ENCODE results near the gene CLIP1.
"Not testable (repeated sequence)": the region's sequence is repeated elsewhere in the genome, so short reads cannot be mapped to it uniquely, and the experiment has no call there.

The CLIP1 gene

GRCh38 chr12:122392411-122392810 is 30.1 kb downstream of the CLIP1 start:
- no peak overlapping the region for H3K4me3 ChIP-seq (ENCODE audit: low read length)
- TF ChIP-seq ZNF274 (IDR thresholded peaks at IDR 0.05; ENCODE audit: low read depth, low read length), result no peak

GRCh38 chr12:122389677-122390076 is 32.8 kb downstream of the CLIP1 start:
- no peak for TF ChIP-seq ZNF274 (IDR thresholded peaks at IDR 0.05; ENCODE audit: low read depth, low read length)
- H3K4me3 ChIP-seq (ENCODE audit: low read length), result no peak overlapping the region

GRCh38 chr12:122387887-122388286 is 34.6 kb downstream of the CLIP1 start:
- H3K4me3 ChIP-seq (ENCODE audit: low read length), result no peak overlapping the region
- TF ChIP-seq ZNF274 (IDR thresholded peaks at IDR 0.05; ENCODE audit: low read depth, low read length), result no peak

DNA sequence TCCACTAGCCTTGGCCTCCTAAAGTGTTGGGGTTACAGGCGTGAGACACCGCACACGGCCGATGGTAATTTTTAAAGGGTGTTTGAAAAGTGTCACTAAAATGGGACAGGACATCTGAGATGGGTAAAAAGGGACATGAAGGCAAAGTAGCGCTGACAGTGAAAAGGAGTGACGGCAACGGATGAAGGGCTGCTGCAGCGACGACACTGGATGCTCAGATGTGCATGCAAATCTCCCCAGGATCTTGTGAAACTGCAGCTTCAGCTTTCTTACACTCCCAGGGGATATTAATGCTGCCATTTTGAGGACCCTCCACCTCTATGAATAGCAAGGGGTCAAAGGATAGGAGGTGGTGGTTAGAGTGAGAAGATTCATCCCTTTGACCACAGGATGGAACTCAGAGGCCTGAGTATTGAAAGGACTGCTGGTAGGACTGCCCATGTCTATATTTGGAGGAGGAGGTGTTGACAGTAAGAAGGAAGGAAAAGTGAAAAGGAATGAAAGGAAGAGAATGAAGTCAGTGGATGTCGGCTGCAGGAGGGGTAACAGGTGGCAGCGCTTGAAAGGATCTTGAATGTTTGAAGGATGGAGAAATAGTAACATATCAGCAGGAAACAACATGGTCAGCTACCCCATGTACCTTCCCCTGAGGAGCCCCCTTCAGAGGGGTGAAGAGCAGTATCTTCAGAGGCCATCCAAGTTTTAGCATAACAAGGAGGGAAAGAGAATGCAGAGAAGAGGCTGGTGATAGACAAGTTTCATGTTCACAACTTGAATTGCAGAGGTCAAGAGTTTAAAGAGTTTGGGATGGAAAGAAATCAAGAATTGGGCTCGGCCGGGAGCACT is 37.1 kb downstream of the CLIP1 start:
- no peak for TF ChIP-seq ZNF274 (IDR thresholded peaks at IDR 0.05; ENCODE audit: low read depth, low read length)
- no peak overlapping the region for H3K4me3 ChIP-seq (ENCODE audit: low read length)

DNA sequence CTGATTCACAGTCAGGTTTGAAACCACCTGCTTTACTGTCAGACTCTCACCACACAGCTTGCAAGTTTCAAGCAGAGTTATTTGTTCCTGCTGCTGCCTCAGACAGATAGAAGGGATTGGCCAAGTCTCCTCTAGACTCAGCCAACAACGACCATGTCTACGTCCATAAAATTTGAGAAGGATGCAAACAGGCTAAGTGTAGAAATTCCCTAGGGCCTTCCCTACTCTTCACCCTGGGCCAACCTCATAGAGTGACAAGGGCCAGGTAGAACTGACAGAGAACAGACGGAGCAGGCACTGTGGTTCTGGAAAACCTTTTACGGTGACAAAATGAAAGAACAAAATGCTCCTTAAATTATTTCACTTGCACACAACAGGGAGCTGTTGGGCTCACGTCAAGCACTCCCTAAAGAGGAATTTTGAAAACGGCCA is 39.5 kb downstream of the CLIP1 start:
- H3K4me3 ChIP-seq (ENCODE audit: low read length), result no peak overlapping the region
- TF ChIP-seq ZNF274 (IDR thresholded peaks at IDR 0.05; ENCODE audit: low read depth, low read length), result no peak

GRCh38 chr12:122381021-122381420 is 41.4 kb downstream of the CLIP1 start:
- no peak for TF ChIP-seq ZNF274 (IDR thresholded peaks at IDR 0.05; ENCODE audit: low read depth, low read length)
- no peak overlapping the region for H3K4me3 ChIP-seq (ENCODE audit: low read length)

DNA sequence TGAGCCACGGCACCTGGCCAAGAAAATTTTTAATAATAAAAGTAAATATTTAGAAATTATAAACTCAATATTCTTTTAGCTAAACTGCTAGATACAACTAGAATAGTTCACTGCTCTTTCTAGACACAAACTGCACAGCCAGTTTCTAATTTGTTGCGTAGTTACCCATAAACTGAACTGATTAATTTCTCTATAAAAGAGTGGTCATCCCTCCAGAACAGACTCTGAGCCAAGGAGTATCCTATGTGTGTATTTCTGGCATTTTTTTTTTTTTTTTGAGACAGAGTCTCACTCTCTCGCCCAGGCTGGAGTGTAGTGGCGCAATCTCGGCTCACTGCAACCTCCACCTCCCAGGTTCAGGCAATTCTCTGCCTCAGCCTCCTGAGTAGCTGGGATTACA is 45.7 kb downstream of the CLIP1 start:
- not testable (repeated sequence) for H3K4me3 ChIP-seq (ENCODE audit: low read length)

GRCh38 chr12:122374707-122375106 is 47.8 kb downstream of the CLIP1 start:
- no peak overlapping the region for H3K4me3 ChIP-seq (ENCODE audit: low read length)
- no peak for TF ChIP-seq ZNF274 (IDR thresholded peaks at IDR 0.05; ENCODE audit: low read depth, low read length)

DNA sequence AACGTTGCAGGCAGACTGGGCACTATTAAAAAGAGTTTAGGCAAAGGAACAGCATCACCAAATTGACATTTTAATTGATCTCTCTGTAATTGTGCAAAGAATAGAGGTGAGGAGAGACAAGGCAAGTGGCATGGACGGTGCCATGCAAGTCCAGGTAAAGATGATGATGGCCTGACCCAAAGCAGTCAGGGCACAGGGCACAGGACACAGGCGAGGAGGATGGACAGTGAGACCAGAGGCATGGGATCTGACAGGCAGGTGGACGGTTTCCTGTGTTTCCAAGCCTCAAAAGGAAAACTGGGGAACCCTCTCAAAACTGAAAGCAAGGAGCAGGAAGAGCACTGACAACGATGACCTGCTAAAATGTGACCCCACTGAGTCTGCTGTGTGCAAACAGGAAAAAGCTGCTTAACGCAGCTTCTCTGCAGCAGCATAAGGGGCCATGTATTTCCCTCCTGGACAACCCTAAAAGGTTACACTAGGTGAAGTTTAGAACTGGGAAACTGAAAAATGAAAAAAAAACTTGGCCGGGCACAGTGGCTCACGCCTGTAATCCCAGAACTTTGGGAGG is 50.9 kb downstream of the CLIP1 start:
- TF ChIP-seq ZNF274 (IDR thresholded peaks at IDR 0.05; ENCODE audit: low read depth, low read length), result no peak
- H3K4me3 ChIP-seq (ENCODE audit: low read length), result no peak overlapping the region

DNA sequence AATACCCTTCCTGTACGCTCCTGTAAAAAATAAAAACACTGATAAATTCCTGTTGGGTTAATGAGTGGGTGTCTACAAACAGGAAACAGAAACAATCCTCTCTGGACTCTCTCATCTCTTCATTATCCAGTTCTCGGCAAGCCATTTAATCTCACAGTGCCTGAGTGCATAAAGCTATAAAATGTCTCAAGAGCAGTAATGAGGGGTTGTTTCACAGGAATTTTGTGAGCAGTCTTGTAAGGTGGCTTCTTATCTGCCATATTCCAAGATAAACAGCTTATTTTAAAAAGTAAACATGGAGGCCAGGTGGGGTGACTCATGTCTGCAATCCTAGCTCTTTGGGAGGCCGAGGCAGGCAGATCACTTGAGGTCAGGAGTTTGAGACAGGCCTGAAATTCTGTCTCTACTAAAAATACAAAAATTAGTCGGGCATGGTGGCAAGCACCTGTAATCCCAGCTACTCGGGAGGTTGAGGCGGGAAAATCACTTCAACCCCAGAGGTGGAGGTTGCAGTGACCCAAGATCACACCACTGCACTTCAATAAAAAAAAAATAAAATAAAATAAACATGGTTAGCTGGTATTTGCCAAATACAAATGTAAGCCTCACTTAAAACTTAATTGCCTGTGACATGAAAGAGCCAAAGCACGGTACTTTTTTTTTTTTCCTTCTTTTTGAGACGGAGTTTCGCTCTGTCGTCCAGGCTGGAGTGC is 54.0 kb downstream of the CLIP1 start:
- TF ChIP-seq ZNF274 (IDR thresholded peaks at IDR 0.05; ENCODE audit: low read depth, low read length), result no peak
- no peak overlapping the region for H3K4me3 ChIP-seq (ENCODE audit: low read length)

DNA sequence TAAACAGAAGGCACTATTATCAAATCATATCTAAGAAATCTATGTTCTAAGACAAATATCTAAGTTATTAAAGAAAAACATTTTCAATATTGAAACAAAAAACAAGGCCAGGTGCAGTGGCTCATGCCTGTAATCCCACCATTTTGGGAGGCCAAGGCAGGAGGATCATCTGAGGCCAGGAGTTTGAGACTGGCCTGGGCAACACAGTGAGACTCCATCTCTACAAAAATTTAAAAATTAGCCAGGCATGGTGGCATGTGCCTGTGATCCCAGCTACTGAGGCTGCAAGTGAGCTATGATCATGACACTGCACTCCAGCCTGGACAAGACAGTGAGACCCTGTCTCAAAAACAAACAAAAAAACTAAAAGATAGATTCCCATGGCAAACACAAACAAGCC is 54.8 kb downstream of the CLIP1 start:
- H3K4me3 ChIP-seq (ENCODE audit: low read length), result not testable (repeated sequence)

- no peak overlapping the region for H3K4me3 ChIP-seq (ENCODE audit: low read length)
- no peak for TF ChIP-seq ZNF274 (IDR thresholded peaks at IDR 0.05; ENCODE audit: low read depth, low read length)
Measured at GRCh38 chr12:122366685-122367475, 55.6 kb downstream of the CLIP1 start.

GRCh38 chr12:122365226-122365625 is 57.2 kb downstream of the CLIP1 start:
- not testable (repeated sequence) for H3K4me3 ChIP-seq (ENCODE audit: low read length)

DNA sequence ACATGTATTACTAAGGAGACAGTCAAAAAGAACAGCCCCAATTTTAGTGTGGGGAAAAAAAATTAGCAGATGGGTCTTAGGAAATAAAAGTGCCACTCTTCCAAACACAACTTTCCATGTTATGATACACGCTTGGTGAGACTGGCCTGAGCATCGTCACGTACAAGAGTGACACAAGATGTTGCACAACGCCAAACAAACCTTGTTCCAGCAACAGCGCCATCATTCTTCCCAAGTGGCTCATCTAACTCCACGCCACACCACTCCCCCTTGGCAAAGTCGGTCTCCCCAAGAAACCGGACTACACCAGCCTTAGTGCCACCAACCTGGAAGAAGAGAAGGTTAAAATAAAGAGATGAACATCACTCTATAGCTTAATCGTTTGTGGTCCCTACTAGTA is 58.7 kb downstream of the CLIP1 start:
- H3K4me3 ChIP-seq (ENCODE audit: low read length), result no peak overlapping the region
- no peak for TF ChIP-seq ZNF274 (IDR thresholded peaks at IDR 0.05; ENCODE audit: low read depth, low read length)
